GM12891 (cell line): ENCODE data around the gene PARVB.

Source experiments
- PAX5 ChIP-seq: IDR thresholded peaks from 2 replicates; pipeline ENCODE4 v1.6.1; 2011; ENCODE audit warnings: low read length, moderate library complexity, mild to moderate bottlenecking; ENCODE audit not compliant: insufficient read depth, severe bottlenecking
- POLR2A ChIP-seq: IDR thresholded peaks from 2 replicates; pipeline ENCODE4 v1.6.1; 2011; ENCODE audit warnings: low read depth, low read length, control low read depth
- POLR2AphosphoS5 ChIP-seq: IDR thresholded peaks from 2 replicates; pipeline ENCODE4 v1.6.1; 2011; ENCODE audit warnings: low read depth, low read length, control low read depth
- POU2F2 ChIP-seq: IDR thresholded peaks from 2 replicates; pipeline ENCODE4 v1.6.1; 2011; ENCODE audit warnings: low read depth, mild to moderate bottlenecking, control low read depth, low read length, moderate library complexity
- SPI1 ChIP-seq: IDR thresholded peaks from 2 replicates; pipeline ENCODE4 v1.6.1; 2011; ENCODE audit warnings: low read depth, low read length, control low read depth
- TAF1 ChIP-seq: IDR thresholded peaks from 2 replicates; pipeline ENCODE4 v1.6.1; 2011; ENCODE audit warnings: low read depth, low read length, control low read depth

DNA sequence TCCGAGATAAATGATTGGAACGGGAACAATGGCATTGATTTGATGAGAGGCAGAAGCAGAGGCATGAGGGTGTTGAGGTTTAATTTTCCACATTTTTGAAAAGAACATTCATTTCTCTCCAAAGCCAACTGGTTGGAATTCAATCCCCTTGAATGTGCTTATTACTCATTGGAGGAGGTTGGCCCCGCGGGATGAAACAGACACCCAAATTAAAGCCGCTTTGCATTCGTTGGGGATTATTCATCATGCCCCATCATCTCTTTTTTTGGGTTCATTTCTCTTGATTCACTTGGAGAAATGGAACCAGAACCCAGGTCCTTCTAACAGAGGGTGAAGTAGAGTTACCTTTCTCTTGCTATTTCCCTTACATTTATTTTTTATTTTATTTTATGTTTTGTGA lies 109.1 kb downstream of the PARVB start:
- TF ChIP-seq POLR2A (no peak), TAF1 (no peak), POLR2AphosphoS5 (no peak), PAX5 (no peak), POU2F2 (no peak), SPI1 (no peak)
